GM19395 (cell line): ENCODE measurements around the gene ZNHIT2.

Experiments
- ATAC-seq: cut with Tn5 transposase; IDR thresholded peaks from one replicate; pipeline ENCODE4 v1.9.1; 2021; ENCODE audit warnings: mild to moderate bottlenecking, moderate library complexity; ENCODE audit not compliant: unreplicated experiment

The ZNHIT2 gene

GRCh38 chr11:65107751-65108468 lies 9.6 kb downstream of the ZNHIT2 start:
- ATAC-seq = no peak

GRCh38 chr11:65107078-65107477 lies 10.4 kb downstream of the ZNHIT2 start:
- ATAC-seq = no peak

GRCh38 chr11:65104628-65105027 lies 12.9 kb downstream of the ZNHIT2 start:
- no peak for ATAC-seq

GRCh38 chr11:65103476-65103875 lies 14.0 kb downstream of the ZNHIT2 start:
- ATAC-seq = no peak

- no peak for ATAC-seq
Measured at GRCh38 chr11:65102142-65103095, 15.1 kb downstream of the ZNHIT2 start.

GRCh38 chr11:65100674-65101350 lies 16.7 kb downstream of the ZNHIT2 start:
- ATAC-seq = no peak

- ATAC-seq = no peak
Measured at GRCh38 chr11:65096926-65097325, 20.6 kb downstream of the ZNHIT2 start.

GRCh38 chr11:65095974-65096806 lies 21.3 kb downstream of the ZNHIT2 start, which contains the start of gene VPS51:
TSS of gene VPS51 (plus strand) at chr11:65096214. CDS start at chr11:65096251, 37 bp downstream.
- ATAC-seq = peak; percentile 91

GRCh38 chr11:65095427-65095826 lies 22.1 kb downstream of the ZNHIT2 start:
- ATAC-seq = no peak

GRCh38 chr11:65090628-65091027 lies 26.9 kb downstream of the ZNHIT2 start:
- no peak for ATAC-seq

- ATAC-seq = no peak
Measured at GRCh38 chr11:65089621-65090020, 27.9 kb downstream of the ZNHIT2 start.

GRCh38 chr11:65087827-65088226 lies 29.7 kb downstream of the ZNHIT2 start:
- no peak for ATAC-seq

- no peak for ATAC-seq
Measured at GRCh38 chr11:65087216-65087615, 30.3 kb downstream of the ZNHIT2 start.

GRCh38 chr11:65086809-65087208 lies 30.7 kb downstream of the ZNHIT2 start:
- no peak for ATAC-seq

GRCh38 chr11:65085446-65085845 lies 32.1 kb downstream of the ZNHIT2 start:
- ATAC-seq = no peak

GRCh38 chr11:65084598-65085375 lies 32.7 kb downstream of the ZNHIT2 start:
- peak; percentile 9 for ATAC-seq

- peak; percentile 75 for ATAC-seq
Measured at GRCh38 chr11:65083834-65084597, 33.5 kb downstream of the ZNHIT2 start, which contains the start of the genes CDCA5 and ZFPL1. TSS of gene CDCA5 (minus strand) at chr11:65084040. CDS start at chr11:65083978, 62 bp downstream. TSS of gene ZFPL1 (plus strand) at chr11:65084222. CDS start at chr11:65084699, 477 bp downstream.

- peak; percentile 27 for ATAC-seq
Measured at GRCh38 chr11:65083134-65083833, 34.2 kb downstream of the ZNHIT2 start.
